AG10803 (cell line): ENCODE results near the gene SLC9A9.

Experiments
- DNase-seq: peaks from one replicate; pipeline ENCODE4 v3.0.0; 2010; ENCODE audit warnings: low read depth
- H3K4me3 ChIP-seq: 2 replicates; pipeline ENCODE4 v1.5.1; 2011; ENCODE audit warnings: mild to moderate bottlenecking, low read length, control low read depth
- CTCF ChIP-seq: conservative IDR thresholded peaks from 2 replicates; pipeline ENCODE4 v1.5.1; 2011; ENCODE audit warnings: mild to moderate bottlenecking, low read length, control low read depth, inconsistent platforms

The SLC9A9 gene

GRCh38 chr3:143831994-143832393, 16.3 kb downstream of the SLC9A9 start:
- no peak overlapping the region for H3K4me3 ChIP-seq
- no peak for TF ChIP-seq CTCF
- DNase-seq, result no peak

GRCh38 chr3:143831208-143831607, 17.1 kb downstream of the SLC9A9 start:
- peak; percentile 73 for DNase-seq

GRCh38 chr3:143830786-143831185, 17.5 kb downstream of the SLC9A9 start:
- no peak overlapping the region for H3K4me3 ChIP-seq
- no peak for TF ChIP-seq CTCF
- DNase-seq, result no peak

More at GRCh38 chr3:143831208-143831607, 17.1 kb downstream of the SLC9A9 start:
- 0 out of 2 replicates have a peak, but pooled peaks have one; percentile 1 for TF ChIP-seq CTCF
- no peak overlapping the region for H3K4me3 ChIP-seq

- H3K4me3 ChIP-seq, result no peak overlapping the region
- no peak for TF ChIP-seq CTCF
- no peak for DNase-seq
These were observed 18.2 kb downstream of the SLC9A9 start for GRCh38 chr3:143830063-143830462.

- no peak overlapping the region for H3K4me3 ChIP-seq
- no peak for DNase-seq
- TF ChIP-seq CTCF, result no peak
These were observed 20.8 kb downstream of the SLC9A9 start for GRCh38 chr3:143827425-143827824.

GRCh38 chr3:143826296-143826695, 22.0 kb downstream of the SLC9A9 start:
- no peak for DNase-seq
- no peak overlapping the region for H3K4me3 ChIP-seq
- no peak for TF ChIP-seq CTCF

- DNase-seq, result no peak
- H3K4me3 ChIP-seq, result no peak overlapping the region
- no peak for TF ChIP-seq CTCF
These were observed 22.8 kb downstream of the SLC9A9 start for GRCh38 chr3:143825513-143825912.
